Kidney capillary endothelial cell (primary cell): ENCODE results near the gene SCFD2.
"Not testable (repeated sequence)": the region's sequence is repeated elsewhere in the genome, so short reads cannot be mapped to it uniquely, and the experiment has no call there.

Source experiments
- DNase-seq: peaks from one replicate; pipeline ENCODE4 v3.0.0-alpha.2; 2018; ENCODE audit warnings: low spot score

SCFD2 gene

GRCh38 chr4:53012738-53013137 lies 353.1 kb downstream of the SCFD2 start:
- no peak for DNase-seq

DNA sequence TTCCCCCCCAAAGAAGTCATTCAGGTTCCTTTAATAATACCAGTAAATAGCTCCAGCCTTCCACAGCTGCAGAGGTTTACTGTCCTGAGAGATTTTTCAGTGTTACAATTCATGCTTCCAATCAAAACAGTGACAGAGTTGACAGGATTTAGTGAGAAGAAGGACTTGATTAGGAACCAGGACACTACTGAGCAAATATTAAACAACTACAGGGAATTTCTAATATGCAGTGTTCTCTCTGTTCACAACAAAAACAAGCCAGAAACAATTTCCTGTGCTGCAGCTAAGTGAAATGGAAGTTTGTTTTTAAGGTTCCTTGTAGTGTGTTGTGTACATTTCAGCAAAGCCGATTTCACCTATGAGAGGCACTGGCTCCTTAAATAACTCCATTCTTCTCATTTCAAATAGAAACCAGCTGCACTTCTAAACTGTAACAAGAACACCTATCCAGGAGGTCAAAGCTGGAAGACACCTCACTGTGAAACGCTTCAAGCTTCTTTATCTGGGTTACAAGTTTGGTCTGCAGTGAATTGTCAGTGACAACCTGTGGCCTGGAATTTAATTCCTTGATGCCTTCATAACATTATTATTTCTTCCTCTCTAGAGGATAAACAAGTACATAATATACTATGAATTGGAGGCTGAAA lies 354.5 kb downstream of the SCFD2 start:
- no peak for DNase-seq

GRCh38 chr4:53010318-53010717 lies 355.5 kb downstream of the SCFD2 start:
- no peak for DNase-seq

GRCh38 chr4:53009824-53010223 lies 356.0 kb downstream of the SCFD2 start:
- DNase-seq: no peak

DNA sequence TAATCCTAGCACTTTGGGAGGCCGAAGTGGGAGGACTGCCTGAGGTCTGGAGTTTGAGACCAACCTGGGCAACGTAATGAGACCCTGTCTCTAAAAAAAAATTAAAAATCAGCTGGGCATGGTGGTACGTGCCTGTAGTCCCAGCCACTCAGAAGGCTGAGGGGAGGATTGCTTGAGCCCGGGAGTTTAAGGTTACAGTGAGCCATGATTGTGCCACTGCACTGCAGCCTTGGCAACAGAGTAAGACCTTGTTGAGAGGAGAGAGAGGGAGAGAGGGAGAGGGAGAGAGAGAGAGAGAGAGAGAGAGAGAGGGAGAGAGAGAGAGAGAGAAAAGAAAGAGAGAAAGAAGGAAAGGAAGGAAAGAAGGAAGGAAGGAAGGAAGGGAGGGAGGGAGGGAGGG lies 358.8 kb downstream of the SCFD2 start:
- no peak for DNase-seq

- DNase-seq: no peak
Measured at GRCh38 chr4:53005808-53006207, 360.1 kb downstream of the SCFD2 start.

DNA sequence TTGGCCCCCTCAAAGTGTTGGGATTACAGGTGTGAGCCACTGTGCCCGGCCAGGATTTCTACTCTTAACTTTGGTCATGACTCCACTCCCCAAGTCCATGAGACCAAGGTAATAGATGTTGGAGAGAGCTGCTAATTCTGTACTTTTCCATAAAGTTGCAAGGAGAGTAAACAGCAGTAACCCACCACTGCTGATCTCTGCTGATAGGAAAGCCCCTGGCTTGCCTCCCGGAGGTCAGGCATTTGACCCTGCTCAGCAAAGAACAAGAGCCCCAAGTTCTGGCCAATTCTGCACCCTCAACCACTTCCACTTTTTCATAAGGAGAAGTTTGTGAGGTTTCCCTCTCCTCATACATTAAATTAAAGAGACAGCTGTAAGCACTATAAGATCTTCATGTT lies 360.7 kb downstream of the SCFD2 start:
- no peak for DNase-seq

- no peak for DNase-seq
Measured at GRCh38 chr4:53004497-53005148, 361.2 kb downstream of the SCFD2 start.

DNA sequence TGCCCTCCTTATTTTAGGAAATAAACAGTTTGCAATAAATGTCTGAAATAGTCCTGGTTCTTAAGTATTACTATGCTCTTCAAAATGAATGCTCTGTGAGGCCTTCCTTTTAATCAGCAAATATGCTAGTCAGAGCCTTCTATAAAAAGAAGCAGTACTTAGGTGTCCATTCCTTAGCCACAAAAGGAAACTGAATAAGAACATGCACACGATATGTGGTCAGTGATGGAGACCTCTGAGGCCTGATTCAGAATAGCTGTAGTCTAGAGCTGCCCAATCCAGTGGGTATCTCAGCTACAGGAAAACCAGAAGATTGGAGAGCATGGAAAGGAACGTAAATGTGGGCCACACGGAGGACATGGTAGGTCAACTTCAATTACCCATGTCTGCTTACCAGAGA lies 361.9 kb downstream of the SCFD2 start:
- DNase-seq: no peak

DNA sequence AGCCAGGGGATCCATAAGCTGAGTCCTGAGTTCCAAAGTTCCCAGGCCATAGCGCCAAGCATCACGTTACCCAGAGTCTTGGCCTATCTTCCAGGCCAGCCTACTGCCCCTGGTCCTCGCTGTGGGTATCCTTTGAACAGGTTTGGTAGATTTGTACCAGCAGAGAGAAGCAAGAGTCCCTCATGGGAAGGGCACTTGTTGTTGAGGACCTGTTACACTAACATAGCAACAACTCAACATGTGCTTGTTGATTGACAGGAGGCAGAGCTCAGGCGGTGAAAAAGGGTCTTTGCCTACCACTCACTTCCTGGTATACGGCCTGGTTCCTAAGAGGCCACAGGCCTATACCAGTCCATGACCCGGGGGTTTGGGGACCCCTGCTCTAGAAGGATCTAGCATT lies 365.3 kb downstream of the SCFD2 start:
- no peak for DNase-seq

GRCh38 chr4:52999626-53000025 lies 366.2 kb downstream of the SCFD2 start:
- DNase-seq: no peak

- DNase-seq: no peak
Measured at GRCh38 chr4:52998413-52998812, 367.4 kb downstream of the SCFD2 start.

DNA sequence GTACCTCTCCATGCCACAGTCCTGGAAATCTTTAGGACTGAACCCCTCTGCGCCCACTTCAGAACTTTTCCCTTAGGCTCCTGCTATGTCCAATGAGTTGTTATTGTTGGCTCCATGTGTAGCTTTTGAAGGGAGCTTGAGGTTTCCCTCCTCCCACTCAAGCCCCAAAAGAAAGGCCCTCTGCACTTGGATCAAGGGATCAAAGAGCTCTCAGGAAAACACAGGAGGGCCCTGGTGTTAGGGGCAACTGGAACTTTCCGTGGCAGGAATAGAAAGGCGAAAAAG lies 368.8 kb downstream of the SCFD2 start:
- no peak for DNase-seq

GRCh38 chr4:52996261-52997131 lies 369.4 kb downstream of the SCFD2 start:
- DNase-seq: no peak

DNA sequence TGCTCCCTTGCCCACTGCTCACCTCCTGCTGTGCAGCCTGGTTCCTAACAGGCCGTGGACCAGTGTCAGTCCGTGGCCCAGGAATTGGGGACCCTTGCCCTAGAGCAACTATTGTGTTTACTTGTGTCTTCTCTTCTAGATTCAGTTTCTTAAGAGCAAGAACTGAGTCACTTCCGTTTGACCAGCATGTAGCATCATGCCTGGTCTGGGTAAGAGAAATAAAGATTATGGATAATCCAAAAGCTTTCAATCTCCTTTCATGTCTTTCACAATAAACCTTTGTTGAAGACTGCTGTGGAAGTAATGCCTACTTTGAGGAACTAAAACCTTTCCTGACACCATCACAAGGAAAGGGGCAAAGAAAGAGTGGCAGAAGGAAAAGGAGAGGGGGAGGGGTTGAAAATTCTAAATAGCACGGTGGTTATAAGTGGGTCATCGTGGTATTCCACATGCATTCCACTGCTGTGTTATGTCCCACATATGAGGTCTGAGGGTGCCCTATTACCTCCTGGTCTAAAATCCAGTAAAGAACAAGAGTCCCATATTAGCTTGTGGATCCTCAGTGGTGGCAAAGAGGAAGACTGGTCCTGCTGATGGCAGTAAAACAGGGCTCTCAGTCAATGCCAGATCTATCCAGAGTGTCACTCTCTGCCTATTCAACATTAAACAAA lies 370.4 kb downstream of the SCFD2 start:
- no peak for DNase-seq

- DNase-seq: no peak
Measured at GRCh38 chr4:52994567-52994966, 371.3 kb downstream of the SCFD2 start.

GRCh38 chr4:52993771-52994170 lies 372.1 kb downstream of the SCFD2 start:
- no peak for DNase-seq

DNA sequence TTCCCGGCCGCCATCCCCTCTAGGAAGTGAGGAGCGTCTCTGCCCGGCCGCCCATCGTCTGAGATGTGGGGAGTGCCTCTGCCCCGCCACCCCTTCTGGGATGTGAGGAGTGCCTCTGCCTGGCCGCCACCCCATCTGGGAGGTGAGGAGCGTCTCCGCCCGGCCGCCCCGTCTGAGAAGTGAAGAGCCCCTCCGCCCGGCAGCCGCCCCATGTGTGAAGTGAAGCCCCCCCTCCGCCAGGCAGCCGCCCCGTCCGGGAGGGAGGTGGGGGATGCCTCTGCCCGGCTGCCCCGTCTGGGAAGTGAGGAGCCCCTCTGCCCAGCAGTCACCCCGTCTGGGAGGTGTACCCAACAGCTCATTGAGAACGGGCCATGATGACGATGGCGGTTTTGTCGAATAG lies 373.3 kb downstream of the SCFD2 start:
- not testable (repeated sequence) for DNase-seq

- no peak for DNase-seq
Measured at GRCh38 chr4:52991472-52991871, 374.4 kb downstream of the SCFD2 start.

- DNase-seq: no peak
Measured at GRCh38 chr4:52990706-52991105, 375.2 kb downstream of the SCFD2 start.

DNA sequence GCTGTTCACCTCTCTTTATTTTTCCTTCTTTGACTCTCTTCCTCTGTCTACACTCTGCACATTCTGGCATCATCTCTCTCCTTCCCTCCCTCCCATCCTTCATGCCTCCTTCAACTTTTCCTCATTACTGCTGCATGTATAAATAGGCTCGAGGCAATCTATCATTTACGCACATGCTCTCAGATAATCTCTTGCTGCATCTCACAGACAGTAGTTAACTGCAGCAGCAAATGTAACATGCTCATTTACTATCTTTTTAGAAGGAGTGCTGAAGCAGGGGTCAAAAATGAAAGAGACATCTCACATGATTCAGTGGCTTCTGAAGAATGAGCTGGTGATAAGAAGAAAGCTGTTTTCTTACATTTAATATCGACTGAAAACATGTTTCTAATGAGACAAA lies 376.0 kb downstream of the SCFD2 start:
- DNase-seq: no peak

- no peak for DNase-seq
Measured at GRCh38 chr4:52987392-52988056, 378.3 kb downstream of the SCFD2 start.
